Measurements from ENCODE around the gene TMEM213.

DNA sequence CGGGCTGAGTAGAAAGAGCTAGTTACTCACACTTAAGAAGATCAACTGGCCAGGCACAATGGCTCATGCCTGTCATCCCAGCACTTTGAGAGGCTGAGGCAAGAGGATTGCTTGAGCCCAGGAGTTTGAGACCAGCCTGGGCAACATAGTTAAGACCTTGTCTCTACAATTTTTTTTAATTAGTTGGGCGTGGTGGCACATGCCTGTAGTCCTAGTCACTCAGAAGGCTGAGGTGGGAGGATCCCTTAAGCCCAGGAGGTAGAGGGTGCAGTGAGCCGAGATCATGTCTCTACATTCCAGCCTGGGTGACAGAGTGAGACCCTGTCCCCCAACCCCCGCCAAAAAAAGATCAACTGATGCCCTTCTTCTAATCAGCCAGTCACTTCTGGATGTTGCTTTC, 74.8 kb downstream of the TMEM213 start:
- no peak for TF ChIP-seq POLR2A (IDR thresholded peaks at IDR 0.05; ENCODE audit: low read depth)
- TF ChIP-seq POLR2AphosphoS5 (IDR thresholded peaks at IDR 0.05), result no peak
- TF ChIP-seq, protein P1, sequence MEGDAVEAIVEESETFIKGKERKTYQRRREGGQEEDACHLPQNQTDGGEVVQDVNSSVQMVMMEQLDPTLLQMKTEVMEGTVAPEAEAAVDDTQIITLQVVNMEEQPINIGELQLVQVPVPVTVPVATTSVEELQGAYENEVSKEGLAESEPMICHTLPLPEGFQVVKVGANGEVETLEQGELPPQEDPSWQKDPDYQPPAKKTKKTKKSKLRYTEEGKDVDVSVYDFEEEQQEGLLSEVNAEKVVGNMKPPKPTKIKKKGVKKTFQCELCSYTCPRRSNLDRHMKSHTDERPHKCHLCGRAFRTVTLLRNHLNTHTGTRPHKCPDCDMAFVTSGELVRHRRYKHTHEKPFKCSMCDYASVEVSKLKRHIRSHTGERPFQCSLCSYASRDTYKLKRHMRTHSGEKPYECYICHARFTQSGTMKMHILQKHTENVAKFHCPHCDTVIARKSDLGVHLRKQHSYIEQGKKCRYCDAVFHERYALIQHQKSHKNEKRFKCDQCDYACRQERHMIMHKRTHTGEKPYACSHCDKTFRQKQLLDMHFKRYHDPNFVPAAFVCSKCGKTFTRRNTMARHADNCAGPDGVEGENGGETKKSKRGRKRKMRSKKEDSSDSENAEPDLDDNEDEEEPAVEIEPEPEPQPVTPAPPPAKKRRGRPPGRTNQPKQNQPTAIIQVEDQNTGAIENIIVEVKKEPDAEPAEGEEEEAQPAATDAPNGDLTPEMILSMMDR (IDR thresholded peaks at IDR 0.05), result no peak

Data from esophagus muscularis mucosa (tissue), 3 donors.